ENCODE results near the gene FBXO17.

DNA sequence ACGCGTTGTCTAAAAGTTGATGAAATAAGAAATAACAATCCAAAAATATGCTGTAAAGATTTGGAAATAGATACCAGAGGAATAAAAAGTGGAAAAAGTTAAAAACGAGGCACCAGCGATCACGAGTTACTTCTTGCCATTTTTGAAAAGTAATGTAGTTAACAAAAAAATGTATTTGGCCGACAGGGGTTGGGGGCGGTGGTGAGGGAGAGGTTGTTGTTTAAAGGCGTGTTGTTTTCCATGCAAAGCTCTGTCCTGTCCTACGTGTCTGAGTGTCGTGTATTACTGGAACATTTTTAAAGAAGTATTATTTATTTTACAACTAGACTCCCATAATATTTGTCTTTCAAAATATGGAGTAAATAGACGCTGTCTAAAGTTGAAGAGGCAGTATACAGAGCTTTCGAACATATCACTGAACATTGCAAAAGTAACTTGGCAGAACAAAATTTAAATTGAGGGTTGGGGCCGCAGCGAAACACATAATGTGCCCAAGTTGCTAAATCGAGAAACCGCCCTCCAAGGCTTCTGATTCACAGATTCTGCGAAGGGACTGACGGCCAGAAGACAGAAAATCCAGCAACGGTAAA is 823 bp downstream of the FBXO17 start:
- TF ChIP-seq, protein P1, sequence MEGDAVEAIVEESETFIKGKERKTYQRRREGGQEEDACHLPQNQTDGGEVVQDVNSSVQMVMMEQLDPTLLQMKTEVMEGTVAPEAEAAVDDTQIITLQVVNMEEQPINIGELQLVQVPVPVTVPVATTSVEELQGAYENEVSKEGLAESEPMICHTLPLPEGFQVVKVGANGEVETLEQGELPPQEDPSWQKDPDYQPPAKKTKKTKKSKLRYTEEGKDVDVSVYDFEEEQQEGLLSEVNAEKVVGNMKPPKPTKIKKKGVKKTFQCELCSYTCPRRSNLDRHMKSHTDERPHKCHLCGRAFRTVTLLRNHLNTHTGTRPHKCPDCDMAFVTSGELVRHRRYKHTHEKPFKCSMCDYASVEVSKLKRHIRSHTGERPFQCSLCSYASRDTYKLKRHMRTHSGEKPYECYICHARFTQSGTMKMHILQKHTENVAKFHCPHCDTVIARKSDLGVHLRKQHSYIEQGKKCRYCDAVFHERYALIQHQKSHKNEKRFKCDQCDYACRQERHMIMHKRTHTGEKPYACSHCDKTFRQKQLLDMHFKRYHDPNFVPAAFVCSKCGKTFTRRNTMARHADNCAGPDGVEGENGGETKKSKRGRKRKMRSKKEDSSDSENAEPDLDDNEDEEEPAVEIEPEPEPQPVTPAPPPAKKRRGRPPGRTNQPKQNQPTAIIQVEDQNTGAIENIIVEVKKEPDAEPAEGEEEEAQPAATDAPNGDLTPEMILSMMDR (IDR thresholded peaks at IDR 0.05; ENCODE audit: low read depth, low read length, missing input control), result no peak
- TF ChIP-seq, protein P2, sequence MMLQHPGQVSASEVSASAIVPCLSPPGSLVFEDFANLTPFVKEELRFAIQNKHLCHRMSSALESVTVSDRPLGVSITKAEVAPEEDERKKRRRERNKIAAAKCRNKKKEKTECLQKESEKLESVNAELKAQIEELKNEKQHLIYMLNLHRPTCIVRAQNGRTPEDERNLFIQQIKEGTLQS (IDR thresholded peaks at IDR 0.05), result no peak
- TF ChIP-seq HNF4A (conservative IDR thresholded peaks at IDR 0.05), result no peak
